ENCODE results near the gene CAMTA1.

Gene CAMTA1

GRCh38 chr1:6770751-6771440 is 14.4 kb upstream of the CAMTA1 start:
- ChIA-PET POLR2A (interaction anchor here (2.1 kb wide), 1 partner anchor 14 kb away, joined by 9 read pairs; the partner anchor contains the start of gene CAMTA1), CTCF (interaction anchor here (0.6 to 0.7 kb wide), 2 partner anchors 9 to 534 kb away, joined by 3 to 4 read pairs; no protein-coding TSS in a partner anchor)
- Histone ChIP-seq H3K27ac (ENCODE audit: extremely low read depth, low read depth, low read length) (no peak overlapping the region), H3K4me3 (ENCODE audit: low read depth, low read length) (no peak overlapping the region), H3K36me3 (ENCODE audit: control insufficient read depth in 2 of 2, insufficient read depth in 1 of 2, low read length in 2 of 2) (no peaks in the 10 kb centered on the region), H3K4me1 (ENCODE audit: control insufficient read depth, insufficient read depth, low read length) (no peaks in the 10 kb centered on the region), H3K9me3 (ENCODE audit: control insufficient read depth, insufficient read depth, low read depth, low read length) (no peaks in the 10 kb centered on the region)
- TF ChIP-seq ZIC2 (tag by site-specific recombination; IDR thresholded peaks at IDR 0.05) (peak; percentile 32; the same call in 1 of the 2 replicates), SP7 (tag by site-specific recombination; IDR thresholded peaks at IDR 0.05) (peak; percentile 66; the same call in 1 of the 2 replicates), GLIS2 (tag by site-specific recombination; IDR thresholded peaks at IDR 0.05) (peak; percentile 64), ZBTB17 (tag by site-specific recombination; IDR thresholded peaks at IDR 0.05) (peak; percentile 86), ZNF24 (tag by site-specific recombination; IDR thresholded peaks at IDR 0.05) (no peak), GLIS1 (tag by site-specific recombination; IDR thresholded peaks at IDR 0.05) (peak; percentile 73), ZBTB6 (tag by site-specific recombination; IDR thresholded peaks at IDR 0.05) (peak; percentile 74; the same call in 1 of the 2 replicates), ZNF600 (tag by site-specific recombination; IDR thresholded peaks at IDR 0.05) (peak; percentile 65; the same call in 1 of the 2 replicates), ZNF26 (tag by site-specific recombination; IDR thresholded peaks at IDR 0.05) (no peak), SCRT2 (tag by site-specific recombination; IDR thresholded peaks at IDR 0.05) (peak; percentile 61), ZNF335 (tag by site-specific recombination; conservative IDR thresholded peaks at IDR 0.05) (no peak)

GRCh38 chr1:6771441-6771769 is 13.8 kb upstream of the CAMTA1 start:
- no peak overlapping the region for H3K4me3 ChIP-seq (ENCODE audit: low read depth, low read length)
- ChIA-PET POLR2A (interaction anchor here (2.1 kb wide), 1 partner anchor 13 kb away, joined by 9 read pairs; the partner anchor contains the start of gene CAMTA1), CTCF (interaction anchor here (0.6 kb wide), 1 partner anchor 535 kb away, joined by 3 read pairs; no protein-coding TSS in a partner anchor)
- H3K9me3 ChIP-seq (ENCODE audit: control insufficient read depth, insufficient read depth, low read depth, low read length), result no peaks in the 10 kb centered on the region
- no peak overlapping the region for H3K27ac ChIP-seq (ENCODE audit: extremely low read depth, low read depth, low read length)
- no peaks in the 10 kb centered on the region for H3K4me1 ChIP-seq (ENCODE audit: control insufficient read depth, insufficient read depth, low read length)
- TF ChIP-seq ZNF624 (tag by site-specific recombination; IDR thresholded peaks at IDR 0.05) (no peak), ZNF518A (tag by site-specific recombination; conservative IDR thresholded peaks at IDR 0.05; ENCODE audit: low read depth) (no peak), ZBTB44 (tag by site-specific recombination; IDR thresholded peaks at IDR 0.05) (no peak), ZNF626 (tag by site-specific recombination; IDR thresholded peaks at IDR 0.05) (no peak), ZNF837 (tag by site-specific recombination; IDR thresholded peaks at IDR 0.05) (no peak), ZFP3 (tag by site-specific recombination; IDR thresholded peaks at IDR 0.05; ENCODE audit: low read depth) (no peak), HOXC10 (CRISPR knock-in tag; IDR thresholded peaks at IDR 0.05) (no peak), ZNF366 (tag by site-specific recombination; conservative IDR thresholded peaks at IDR 0.05) (no peak), ZNF548 (tag by site-specific recombination; IDR thresholded peaks at IDR 0.05) (no peak), ZNF654 (tag by site-specific recombination; IDR thresholded peaks at IDR 0.05; ENCODE audit: low read depth) (no peak), ZBTB7A (tag by site-specific recombination; IDR thresholded peaks at IDR 0.05; ENCODE audit: low read depth) (no peak), ZNF549 (tag by site-specific recombination; IDR thresholded peaks at IDR 0.05) (no peak), ZNF155 (tag by site-specific recombination; IDR thresholded peaks at IDR 0.05) (no peak), SETDB1 (IDR thresholded peaks at IDR 0.05; ENCODE audit: insufficient read length, low read length) (no peak), ZNF24 (tag by site-specific recombination; IDR thresholded peaks at IDR 0.05) (no peak)
- H3K36me3 ChIP-seq (ENCODE audit: control insufficient read depth in 2 of 2, insufficient read depth in 1 of 2, low read length in 2 of 2), result no peaks in the 10 kb centered on the region

Measured in HEK293 (cell line).